GM23248 (cell line): ENCODE measurements around the gene SPG7. TPM values are rescaled to one million over a fixed set of nuclear protein-coding genes. Genes with fewer than 3 reads are reported as not detected.

Experiments
- DNase-seq: peaks from one replicate; pipeline ENCODE4 v3.0.0-alpha.2; 2015
- H2AFZ ChIP-seq: fragments of 200-600 bp; sonication (generic); 2 replicates; pipeline ENCODE4 v1.6.1; 2016; ENCODE audit warnings: antibody characterized with exemption
- H3F3A ChIP-seq: fragments of 200-600 bp; sonication (generic); 2 replicates; pipeline ENCODE4 v1.6.1; 2016; ENCODE audit warnings: mild to moderate bottlenecking, antibody characterized with exemption, mixed run types; ENCODE audit not compliant: insufficient read depth
- H3K27ac ChIP-seq: fragments of 200-600 bp; sonication (generic); 2 replicates; pipeline ENCODE4 v1.5.1; 2016; ENCODE audit warnings: mild to moderate bottlenecking
- H3K27me3 ChIP-seq: fragments of 200-600 bp; sonication (generic); replicated peaks from 2 replicates; pipeline ENCODE4 v1.6.1; 2016; ENCODE audit warnings: mild to moderate bottlenecking; ENCODE audit not compliant: insufficient read depth
- H3K36me3 ChIP-seq: fragments of 200-600 bp; sonication (generic); 2 replicates; pipeline ENCODE4 v1.6.1; 2016; ENCODE audit warnings: low read depth, mild to moderate bottlenecking
- H3K4me1 ChIP-seq: fragments of 200-600 bp; sonication (generic); 2 replicates; pipeline ENCODE4 v1.6.1; 2016; ENCODE audit warnings: mild to moderate bottlenecking; ENCODE audit not compliant: insufficient read depth
- H3K4me2 ChIP-seq: fragments of 200-600 bp; sonication (generic); one replicate; pipeline ENCODE4 v1.6.1; 2016; ENCODE audit warnings: mild to moderate bottlenecking; ENCODE audit not compliant: unreplicated experiment
- H3K4me3 ChIP-seq: fragments of 200-600 bp; sonication (generic); 2 replicates; pipeline ENCODE4 v1.5.1; 2016; ENCODE audit warnings: mild to moderate bottlenecking
- H3K79me2 ChIP-seq: fragments of 200-600 bp; sonication (generic); 2 replicates; pipeline ENCODE4 v1.6.1; 2016; ENCODE audit warnings: mild to moderate bottlenecking; ENCODE audit not compliant: insufficient read depth
- H3K9ac ChIP-seq: fragments of 200-600 bp; sonication (generic); 2 replicates; pipeline ENCODE4 v1.6.1; 2016; ENCODE audit warnings: mild to moderate bottlenecking
- H3K9me2 ChIP-seq: fragments of 200-600 bp; sonication (generic); 2 replicates; pipeline ENCODE4 v1.6.1; 2016; ENCODE audit warnings: mixed run types, mild to moderate bottlenecking, moderate library complexity; ENCODE audit not compliant: insufficient read depth
- H3K9me3 ChIP-seq: fragments of 200-600 bp; sonication (generic); one replicate; pipeline ENCODE4 v1.6.1; 2017; ENCODE audit warnings: low read depth
- H4K20me1 ChIP-seq: fragments of 200-600 bp; sonication (generic); 2 replicates; pipeline ENCODE4 v1.6.0; 2016; ENCODE audit not compliant: insufficient read depth
- EZH2 ChIP-seq: fragments of 200-600 bp; sonication (generic); IDR thresholded peaks from 2 replicates; pipeline ENCODE4 v1.6.1; 2018; ENCODE audit warnings: antibody characterized with exemption, mild to moderate bottlenecking; ENCODE audit not compliant: insufficient read depth, poor library complexity, severe bottlenecking
- EZH2phosphoT487 ChIP-seq: fragments of 200-600 bp; sonication (generic); IDR thresholded peaks from 2 replicates; pipeline ENCODE4 v1.6.1; 2018; ENCODE audit warnings: antibody characterized with exemption, moderate library complexity, mild to moderate bottlenecking, low read depth; ENCODE audit not compliant: insufficient read depth
- WGBS, 2 experiments: methylation state at CpG; one replicate each; pipeline ENCODE4 v1.1.6; 2015 to 2017; ENCODE audit warnings: low lambda C conversion rate in 2 of 2, low coverage in 1 of 2; ENCODE audit errors: missing lambda C conversion rate in 2 of 2; 5-methylcytosine and 5-hydroxymethylcytosine counted together
- in situ Hi-C: fragments of 300-500 bp; cut with MboI; formaldehyde crosslinking; loops from 2 replicates; pipeline ENCODE4 v1.15.0; 2020
- polyA plus RNA-seq: library from polyadenylated mRNA; unstranded; fragments of >200 nt; fragmentation: Nextera tagmentation; extraction: Ambion mirVana; gene quantifications from 2 replicates; pipeline ENCODE4 v1.2.1, GENCODE V29; 2016
- total RNA-seq: library from RNA; depleted of rRNA; stranded (reverse); fragments of >200 nt; shearing (Covaris generic); gene quantifications from 2 replicates; pipeline ENCODE4 v1.2.3, GENCODE V29; 2014

SPG7 gene
- total and polyA plus RNA-seq, 2 experiments from 2014 or later = 53.9 to 155 TPM

GRCh38 chr16:89572485-89573205 lies 64.4 kb downstream of the SPG7 start:
- no peaks in the 10 kb centered on the region for H4K20me1 ChIP-seq
- no peak overlapping the region for H3K4me2 ChIP-seq
- TF ChIP-seq EZH2phosphoT487 (no peak), EZH2 (no peak)

GRCh38 chr16:89573826-89574680 lies 65.8 kb downstream of the SPG7 start:
- Histone ChIP-seq H3K27me3 (no peaks in the 10 kb centered on the region), H4K20me1 (no peaks in the 10 kb centered on the region), H3K36me3 (no peaks in the 10 kb centered on the region), H3K9ac (peak overlapping the region; percentile 64), H2AFZ (peak overlapping the region; percentile 73), H3K9me3 (no peaks in the 10 kb centered on the region), H3K79me2 (no peaks in the 10 kb centered on the region), H3K4me1 (no peaks in the 10 kb centered on the region), H3K4me2 (peak overlapping the region; percentile 85), H3K4me3 (no peak overlapping the region), H3K9me2 (no peaks in the 10 kb centered on the region), H3K27ac (no peak overlapping the region), H3F3A (no peaks in the 10 kb centered on the region; the same call in 1 of the 2 replicates)
- TF ChIP-seq EZH2phosphoT487 (no peak), EZH2 (no peak)
- in situ Hi-C loops = no loop called here
- no peak for DNase-seq
- 72 to 76% methylated on average over 25 to 30 of the region's 31 CpGs for WGBS, 2 experiments

More at GRCh38 chr16:89572485-89573205, 64.4 kb downstream of the SPG7 start:
- H2AFZ ChIP-seq = no peak overlapping the region
- no peaks in the 10 kb centered on the region for H3K9me2 ChIP-seq
- no peaks in the 10 kb centered on the region for H3K4me1 ChIP-seq
- H3K4me3 ChIP-seq = no peak overlapping the region
- 88% methylated on average over 19 of the region's 19 CpGs for WGBS, 2 experiments
- H3K36me3 ChIP-seq = no peaks in the 10 kb centered on the region
- no peak for DNase-seq
- in situ Hi-C loops = no loop called here
- no peaks in the 10 kb centered on the region for H3K9me3 ChIP-seq
- H3F3A ChIP-seq = no peaks in the 10 kb centered on the region; the same call in 1 of the 2 replicates
- H3K27ac ChIP-seq = no peak overlapping the region
- H3K9ac ChIP-seq = no peak overlapping the region
- no peaks in the 10 kb centered on the region for H3K79me2 ChIP-seq
- H3K27me3 ChIP-seq = no peaks in the 10 kb centered on the region

GRCh38 chr16:89574681-89575246 lies 66.6 kb downstream of the SPG7 start:
- no peaks in the 10 kb centered on the region; the same call in 1 of the 2 replicates for H3F3A ChIP-seq
- H2AFZ ChIP-seq = peak overlapping the region; percentile 73
- no peaks in the 10 kb centered on the region for H3K9me3 ChIP-seq
- H3K79me2 ChIP-seq = no peaks in the 10 kb centered on the region
- H3K36me3 ChIP-seq = no peaks in the 10 kb centered on the region
- H4K20me1 ChIP-seq = no peaks in the 10 kb centered on the region
- H3K27ac ChIP-seq = no peak overlapping the region
- TF ChIP-seq EZH2phosphoT487 = no peak
- no peak for TF ChIP-seq EZH2
- peak; percentile 93 for DNase-seq
- H3K9ac ChIP-seq = peak overlapping the region; percentile 64
- in situ Hi-C loops = no loop called here
- peak overlapping the region; percentile 64 for H3K4me3 ChIP-seq
- H3K4me1 ChIP-seq = no peaks in the 10 kb centered on the region
- H3K27me3 ChIP-seq = no peaks in the 10 kb centered on the region
- H3K4me2 ChIP-seq = peak overlapping the region; percentile 85
- no peaks in the 10 kb centered on the region for H3K9me2 ChIP-seq
- WGBS, 2 experiments = 3% methylated on average over 25 to 53 of the region's 55 CpGs

- peak; percentile 61 for DNase-seq
- H3K9me3 ChIP-seq = no peaks in the 10 kb centered on the region
- H3K4me3 ChIP-seq = peak within 1 kb of the TSS; percentile 64
- no peaks in the 10 kb centered on the region for H3K9me2 ChIP-seq
- H3K79me2 ChIP-seq = no peaks in the 10 kb centered on the region
- peak within 1 kb of the TSS; percentile 64 for H3K9ac ChIP-seq
- no peaks in the 10 kb centered on the region for H3K4me1 ChIP-seq
- H2AFZ ChIP-seq = peak within 1 kb of the TSS; percentile 73
- in situ Hi-C loops = no loop called here
- WGBS, 2 experiments = 1 to 2% methylated on average over 77 to 100 of the region's 103 CpGs
- H4K20me1 ChIP-seq = no peaks in the 10 kb centered on the region
- TF ChIP-seq EZH2 (no peak), EZH2phosphoT487 (no peak)
- no peaks in the 10 kb centered on the region for H3K27me3 ChIP-seq
- H3K36me3 ChIP-seq = no peaks in the 10 kb centered on the region
- peak within 1 kb of the TSS; percentile 85 for H3K4me2 ChIP-seq
- peaks cover under 1% of the 10 kb centered on the region; the same call in 1 of the 2 replicates for H3F3A ChIP-seq
- H3K27ac ChIP-seq = no peak within 1 kb of the TSS
These were observed 67.3 kb downstream of the SPG7 start, which contains the start of gene CPNE7 for GRCh38 chr16:89575247-89576152. Gene CPNE7 (plus strand): TSS chr16:89575758. CDS start chr16:89575898, 140 bp downstream.
